Muscle of leg (tissue), 16 donors: Measurements from ENCODE around the gene DLG4. TPM values are rescaled to one million over a fixed set of nuclear protein-coding genes. Genes with fewer than 3 reads are reported as not detected.
A peak's percentile ranks its signal among the peaks of the same experiment; 100 is the strongest.

ENCODE experiments used
- DNase-seq: peaks from one replicate; pipeline ENCODE4 v3.0.0; 2013
- H3K27ac ChIP-seq: one replicate; pipeline ENCODE4 v1.5.1; 2013; ENCODE audit warnings: mild to moderate bottlenecking, low read length, control low read depth
- H3K27me3 ChIP-seq: one replicate; pipeline ENCODE4 v1.6.1; 2013; ENCODE audit warnings: low read length; ENCODE audit not compliant: control insufficient read depth, insufficient read depth
- H3K36me3 ChIP-seq: one replicate; pipeline ENCODE4 v1.6.1; 2013; ENCODE audit warnings: low read length; ENCODE audit not compliant: control insufficient read depth, insufficient read depth
- H3K4me1 ChIP-seq: one replicate; pipeline ENCODE4 v1.6.1; 2013; ENCODE audit warnings: low read length; ENCODE audit not compliant: control insufficient read depth, insufficient read depth
- H3K4me3 ChIP-seq: one replicate; pipeline ENCODE4 v1.5.1; 2013; ENCODE audit warnings: low read length, control low read depth
- H3K9me3 ChIP-seq: replicated peaks from 2 replicates; pipeline ENCODE4 v1.6.1; 2013; ENCODE audit warnings: low read depth, low read length; ENCODE audit not compliant: control insufficient read depth
- WGBS: methylation state at CpG from one replicate; pipeline ENCODE4 v1.1.5; 2013; ENCODE audit warnings: missing lambda C conversion rate; ENCODE audit not compliant: insufficient coverage; 5-methylcytosine and 5-hydroxymethylcytosine counted together
- long read RNA-seq, 11 donors: transcript quantifications; one replicate each; lab custom pipeline, GENCODE V29; 2026
- polyA plus RNA-seq, 8 donors: library from polyadenylated mRNA; unstranded; fragments of 120-200 nt; gene quantifications; one replicate each; pipeline versions ENCODE4 v1.2.1 to v1.2.3, GENCODE V29; 2013; ENCODE audit warnings: inconsistent platforms in 1 of 8, low replicate concordance in 1 of 8; ENCODE audit not compliant: insufficient read length in 8 of 8, insufficient read depth in 1 of 8
- total RNA-seq: library from RNA; stranded (reverse); fragments of 120-200 nt; gene quantifications from one replicate; pipeline ENCODE4 v1.2.4, GENCODE V29; 2013

Gene DLG4
- total RNA-seq (12.7 TPM), polyA plus RNA-seq (10 to 100 TPM; 16.7 to 33.9 (median 22.9) TPM)
- long read RNA-seq, donor 1: 0 reads
- long read RNA-seq, donor 2: 0 reads
- long read RNA-seq, donor 3, partial matches to known transcripts: 64 of 92 reads
- long read RNA-seq, donor 3, other reads (novel, unspliced or antisense): 27 of 92 reads
- long read RNA-seq, donor 4: 0 reads
- long read RNA-seq, donor 5, partial matches to known transcripts: 0 of 6 reads
- long read RNA-seq, donor 5, other reads (novel, unspliced or antisense): 0 of 6 reads
- long read RNA-seq, donor 6, partial matches to known transcripts: 0 of 3 reads
- long read RNA-seq, donor 6, other reads (novel, unspliced or antisense): 0 of 3 reads
- long read RNA-seq, donor 7, partial matches to known transcripts: 0 of 3 reads
- long read RNA-seq, donor 7, other reads (novel, unspliced or antisense): 0 of 3 reads
- long read RNA-seq, donor 8: 0 reads
- long read RNA-seq, donor 9, partial matches to known transcripts: 0 of 4 reads
- long read RNA-seq, donor 9, other reads (novel, unspliced or antisense): 0 of 4 reads
- long read RNA-seq, donor 10, partial matches to known transcripts: 0 of 3 reads
- long read RNA-seq, donor 10, other reads (novel, unspliced or antisense): 0 of 3 reads
- long read RNA-seq, donor 11, partial matches to known transcripts: 0 of 1 reads
- long read RNA-seq, donor 11, other reads (novel, unspliced or antisense): 0 of 1 reads

GRCh38 chr17:7219812-7220592 is at the start of gene DLG4, which contains the start of gene ACADVL:
DLG4 (minus strand) TSS chr17:7219836.
ACADVL (plus strand) TSS chr17:7219938; CDS start chr17:7219985, 47 bp downstream.
- Histone ChIP-seq H3K27ac (peak within 1 kb of the TSS; percentile 93), H3K9me3 (no peaks in the 10 kb centered on the region), H3K4me3 (peak within 1 kb of the TSS; percentile 91), H3K27me3 (no peaks in the 10 kb centered on the region), H3K4me1 (peaks cover 77% of the 10 kb centered on the region), H3K36me3 (peaks cover 41% of the 10 kb centered on the region)
- DNase-seq: peak; percentile 97
- WGBS: 0% methylated on average over 61 of the region's 63 CpGs

GRCh38 chr17:7266784-7267183 is 47.1 kb upstream of the DLG4 start:
- no peaks in the 10 kb centered on the region for H3K9me3 ChIP-seq
- peaks cover 13% of the 10 kb centered on the region for H3K4me1 ChIP-seq
- H3K4me3 ChIP-seq: no peak overlapping the region
- no peak for DNase-seq
- H3K36me3 ChIP-seq: no peaks in the 10 kb centered on the region
- peaks cover 47% of the 10 kb centered on the region for H3K27me3 ChIP-seq
- WGBS: no CpG with 5 or more reads among the region's 1 CpG
- H3K27ac ChIP-seq: no peak overlapping the region

DNA sequence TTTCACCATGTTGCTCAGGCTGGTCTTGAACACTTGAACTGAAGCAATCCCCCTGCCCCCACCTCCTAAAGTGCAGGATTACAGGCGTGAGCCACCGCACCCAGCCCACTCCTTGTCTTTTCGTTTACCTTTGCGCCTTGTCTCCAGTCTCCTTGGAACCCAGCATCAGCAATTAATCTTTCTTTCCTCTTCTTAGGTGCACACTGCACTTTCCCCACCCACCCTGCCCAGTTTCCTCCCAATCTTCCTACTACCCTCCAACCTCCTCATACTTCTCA is 44.1 kb upstream of the DLG4 start:
- no peaks in the 10 kb centered on the region for H3K9me3 ChIP-seq
- H3K4me3 ChIP-seq: no peak overlapping the region
- peaks cover 64% of the 10 kb centered on the region for H3K27me3 ChIP-seq
- DNase-seq: no peak
- 38% methylated on average over 4 of the region's 4 CpGs for WGBS
- H3K36me3 ChIP-seq: peaks cover 9% of the 10 kb centered on the region
- peaks cover 24% of the 10 kb centered on the region for H3K4me1 ChIP-seq
- H3K27ac ChIP-seq: no peak overlapping the region

- H3K9me3 ChIP-seq: no peaks in the 10 kb centered on the region
- no peak for DNase-seq
- H3K4me1 ChIP-seq: peaks cover 24% of the 10 kb centered on the region
- no peak overlapping the region for H3K4me3 ChIP-seq
- 2% methylated on average over 13 of the region's 26 CpGs for WGBS
- H3K36me3 ChIP-seq: peaks cover 15% of the 10 kb centered on the region
- H3K27ac ChIP-seq: no peak overlapping the region
- H3K27me3 ChIP-seq: peaks cover 64% of the 10 kb centered on the region
Measured at GRCh38 chr17:7262935-7263800, 43.5 kb upstream of the DLG4 start.

DNA sequence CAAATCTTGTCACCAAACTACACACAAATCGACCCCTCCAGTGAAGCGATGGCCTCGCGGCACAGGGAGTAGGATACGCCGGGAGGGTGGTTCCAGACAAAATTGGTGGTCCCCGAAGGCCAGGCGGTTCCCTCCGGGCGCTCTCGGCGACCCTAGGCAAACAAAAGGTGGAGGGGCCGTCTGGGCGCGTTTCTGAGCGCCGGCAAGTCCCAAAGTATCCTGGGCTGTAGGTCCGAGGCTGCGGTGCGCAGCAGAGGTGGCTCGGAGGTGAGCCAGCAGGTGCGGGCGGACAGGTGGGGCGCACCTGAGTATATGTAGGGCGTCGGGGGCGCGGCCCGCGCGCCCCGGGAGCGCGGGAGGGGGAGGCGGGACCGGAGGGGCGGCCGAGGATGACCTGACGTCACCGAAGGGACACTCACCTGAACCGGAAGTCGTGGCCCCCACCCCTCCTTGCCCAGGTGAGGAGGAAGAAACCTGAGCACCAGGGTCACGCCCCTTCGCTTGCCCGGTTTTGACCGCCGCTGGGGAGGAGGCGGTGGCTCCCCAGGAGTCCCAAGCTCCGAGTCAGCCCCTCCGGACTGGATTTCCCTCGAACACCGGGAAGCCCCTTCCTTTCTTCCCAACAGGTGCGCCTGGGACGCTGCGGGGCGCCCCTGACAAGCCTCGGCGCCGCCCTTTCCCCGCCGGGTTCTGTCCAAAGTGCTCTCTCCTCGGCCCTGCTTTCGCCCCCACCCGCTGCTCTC is 42.7 kb upstream of the DLG4 start, which contains the start of gene CLDN7:
Gene CLDN7, minus strand, starts transcription at position 287 of the 743 bp plus-strand sequence. CDS start 435 bp downstream, outside the sequence.
- peaks cover 22% of the 10 kb centered on the region for H3K36me3 ChIP-seq
- H3K9me3 ChIP-seq: no peaks in the 10 kb centered on the region
- H3K27ac ChIP-seq: no peak within 1 kb of the TSS
- H3K4me3 ChIP-seq: peak within 1 kb of the TSS; percentile 41
- peaks cover 24% of the 10 kb centered on the region for H3K4me1 ChIP-seq
- peaks cover 61% of the 10 kb centered on the region for H3K27me3 ChIP-seq
- 2% methylated on average over 58 of the region's 64 CpGs for WGBS
- no peak for DNase-seq

GRCh38 chr17:7261379-7262191 is 41.9 kb upstream of the DLG4 start:
- Histone ChIP-seq H3K27me3 (peaks cover 56% of the 10 kb centered on the region), H3K4me1 (peaks cover 24% of the 10 kb centered on the region), H3K9me3 (no peaks in the 10 kb centered on the region), H3K27ac (no peak overlapping the region), H3K36me3 (peaks cover 30% of the 10 kb centered on the region), H3K4me3 (peak overlapping the region; percentile 41)
- WGBS: 2% methylated on average over 65 of the region's 71 CpGs
- no peak for DNase-seq

GRCh38 chr17:7260651-7261378 is 41.2 kb upstream of the DLG4 start:
- Histone ChIP-seq H3K27ac (no peak overlapping the region), H3K4me3 (peak overlapping the region; percentile 41), H3K27me3 (peaks cover 52% of the 10 kb centered on the region), H3K36me3 (peaks cover 37% of the 10 kb centered on the region), H3K9me3 (no peaks in the 10 kb centered on the region), H3K4me1 (peaks cover 24% of the 10 kb centered on the region)
- WGBS: 5% methylated on average over 52 of the region's 54 CpGs
- DNase-seq: no peak

DNA sequence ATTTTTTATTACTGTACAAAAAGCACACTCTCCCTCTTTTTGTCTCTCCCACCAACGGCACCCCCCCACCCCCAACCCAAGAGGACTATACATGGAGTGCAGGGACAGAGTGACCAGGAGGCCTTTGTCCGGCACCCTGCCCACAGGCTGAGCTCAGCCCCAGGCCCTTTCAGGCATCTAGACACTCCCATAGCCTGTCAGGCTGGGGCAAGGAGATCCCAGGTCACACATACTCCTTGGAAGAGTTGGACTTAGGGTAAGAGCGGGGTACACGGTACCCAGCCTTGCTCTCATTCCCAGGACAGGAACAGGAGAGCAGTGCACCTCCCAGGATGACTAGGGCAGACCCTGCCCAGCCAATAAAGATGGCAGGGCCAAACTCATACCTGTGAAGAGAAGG is 40.5 kb upstream of the DLG4 start:
- peaks cover 42% of the 10 kb centered on the region for H3K36me3 ChIP-seq
- peaks cover 24% of the 10 kb centered on the region for H3K4me1 ChIP-seq
- no peak overlapping the region for H3K4me3 ChIP-seq
- no peak for DNase-seq
- 85% methylated on average over 3 of the region's 4 CpGs for WGBS
- no peaks in the 10 kb centered on the region for H3K9me3 ChIP-seq
- no peak overlapping the region for H3K27ac ChIP-seq
- H3K27me3 ChIP-seq: peaks cover 47% of the 10 kb centered on the region
